DMS53 treated with DMSO at 0.1 percent for 48 hours (cell line): Measurements from ENCODE around the gene TCF4.

ENCODE experiments used
- DNase-seq: peaks from one replicate; lab custom pipeline; 2025; ENCODE audit not compliant: unreplicated experiment; lab: John Stamatoyannopoulos, UW

TCF4 gene

DNA sequence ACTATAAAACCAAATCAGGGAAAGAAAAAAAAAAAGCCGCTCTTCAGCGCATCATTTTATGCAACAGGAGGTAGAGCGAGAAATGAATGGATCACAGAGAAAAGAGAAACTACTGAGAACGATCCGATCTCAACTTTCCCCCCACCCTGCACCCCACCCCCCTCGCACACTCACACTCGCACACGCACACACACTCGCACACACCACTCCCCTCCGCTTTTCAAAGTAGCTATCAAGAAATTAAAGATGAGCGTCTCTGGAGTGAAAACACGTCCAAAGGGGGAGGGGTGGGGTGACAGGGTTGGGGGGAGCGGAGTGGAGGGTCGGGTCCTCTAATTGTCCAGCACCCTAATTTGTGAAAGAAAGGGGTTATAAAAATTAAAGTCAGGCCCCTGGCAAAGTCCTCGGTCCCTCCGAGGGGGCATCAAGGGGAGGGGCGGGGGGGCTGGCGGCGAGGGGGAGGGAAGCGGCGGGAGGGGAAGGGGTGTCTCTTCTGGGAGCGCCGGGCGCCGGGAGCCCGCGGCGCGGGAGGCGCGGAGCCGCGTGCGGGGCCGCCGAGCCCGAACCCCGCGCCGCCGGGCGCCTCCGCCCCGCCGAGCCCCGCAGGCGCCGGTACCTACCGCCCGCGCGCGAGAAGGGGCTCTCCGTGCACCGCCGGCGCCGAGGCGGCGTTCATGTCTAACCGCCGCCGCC lies 428 bp downstream of the TCF4 start:
- no peak for DNase-seq

DNA sequence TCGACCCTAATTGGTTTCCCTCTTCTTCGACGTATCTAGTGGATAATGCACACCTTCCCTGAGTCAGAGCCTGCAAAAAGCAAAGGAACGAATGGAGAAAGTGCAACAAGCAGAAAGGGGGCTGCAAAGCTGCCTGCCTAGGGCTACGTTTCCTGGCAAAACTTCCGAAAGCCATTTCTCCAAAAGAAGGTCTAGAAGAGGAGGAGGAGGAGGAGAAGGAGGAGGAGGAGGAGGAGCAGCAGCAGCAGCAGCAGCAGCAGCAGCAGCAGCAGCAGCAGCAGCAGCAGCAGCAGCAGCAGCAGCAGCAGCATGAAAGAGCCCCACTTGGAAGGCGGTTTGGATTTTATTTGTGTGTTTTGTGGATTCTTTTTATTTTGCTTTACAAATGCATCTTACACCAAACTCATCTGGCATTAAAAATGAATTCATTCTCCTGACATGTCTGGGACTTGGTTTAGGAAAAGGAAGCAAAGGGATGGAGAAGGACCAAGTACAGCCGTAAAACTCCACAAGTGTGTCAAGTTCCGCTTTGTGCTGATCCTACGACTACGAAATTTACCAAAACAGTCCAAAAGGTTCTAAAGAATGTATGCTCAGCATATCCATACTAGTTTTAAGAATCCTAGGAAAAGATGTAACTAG lies 2.0 kb downstream of the TCF4 start:
- no peak for DNase-seq

DNA sequence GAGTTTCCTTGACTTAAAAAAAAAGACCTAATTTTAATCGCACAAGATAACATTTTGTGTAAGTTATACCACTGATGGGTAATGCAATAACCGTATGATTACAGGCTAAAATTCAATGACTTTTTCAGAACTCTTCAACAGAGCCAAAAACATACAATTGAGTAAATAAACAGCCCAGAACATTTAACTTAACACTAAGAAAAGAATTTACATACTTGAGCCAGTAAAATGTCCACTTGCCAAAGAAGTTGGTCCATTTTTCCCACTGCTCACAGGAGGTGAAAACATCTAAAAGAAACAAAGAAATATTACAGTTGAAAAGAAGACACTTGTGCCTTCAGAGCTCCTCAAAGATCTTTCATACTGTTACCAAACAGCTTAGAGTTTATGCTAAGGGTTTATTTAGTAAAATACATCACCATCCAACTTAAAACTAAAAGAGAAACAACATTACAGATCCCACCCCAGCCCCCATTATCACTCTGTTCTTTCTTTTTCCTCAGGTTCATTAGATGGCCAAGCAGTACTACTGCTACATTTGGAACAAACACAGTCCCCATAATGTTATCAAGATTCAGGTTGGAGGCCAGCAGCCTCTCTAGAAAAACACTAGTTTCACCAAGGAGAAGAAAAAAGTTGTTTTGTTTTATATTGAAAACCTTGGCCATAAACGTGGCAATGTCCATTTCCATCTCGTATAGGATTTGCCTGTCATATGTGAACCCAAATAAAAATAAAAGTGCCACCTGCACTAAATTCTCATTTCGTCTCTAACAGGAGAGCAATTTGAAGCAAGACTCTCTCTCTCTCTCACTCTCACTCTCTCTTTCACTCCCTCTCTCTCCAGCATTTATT lies 2.7 kb downstream of the TCF4 start:
- no peak for DNase-seq

DNA sequence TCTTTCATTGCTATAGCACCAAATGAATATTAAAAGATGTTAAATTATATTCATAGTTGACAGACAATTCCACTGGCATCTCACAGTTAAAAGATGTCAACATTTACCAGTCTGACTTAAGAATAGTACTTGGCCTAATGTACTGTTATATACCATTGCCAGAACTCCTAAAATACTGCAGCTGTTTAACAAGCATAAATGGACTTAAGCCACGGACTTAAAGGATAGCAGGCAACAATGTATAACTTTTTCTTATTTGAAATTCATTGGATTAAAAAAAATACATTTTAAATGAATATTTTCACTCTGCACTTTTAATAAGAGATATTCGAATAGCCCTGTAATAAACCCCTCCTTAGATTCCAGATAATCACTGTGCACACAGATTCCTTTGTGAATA lies 3.8 kb downstream of the TCF4 start:
- DNase-seq: no peak

DNA sequence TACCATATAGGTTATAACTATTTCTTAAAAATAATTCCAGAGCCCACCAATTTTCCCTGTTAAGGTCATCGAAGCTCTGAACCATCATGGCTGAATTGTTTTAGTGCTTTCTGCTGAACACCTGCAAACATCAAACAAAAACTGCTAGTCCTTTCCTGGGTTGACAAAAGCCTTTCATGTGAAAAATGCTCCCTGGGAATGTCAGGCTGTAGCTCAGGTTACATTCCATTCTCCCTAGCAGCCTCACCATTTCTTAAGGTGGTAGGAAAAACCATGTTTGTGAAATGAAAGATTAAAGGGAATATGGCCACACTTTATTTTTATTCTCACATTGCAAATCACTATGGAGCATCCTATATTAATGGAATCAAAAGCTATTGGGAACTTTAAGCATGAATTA lies 5.7 kb downstream of the TCF4 start:
- peak; percentile 31 for DNase-seq

DNA sequence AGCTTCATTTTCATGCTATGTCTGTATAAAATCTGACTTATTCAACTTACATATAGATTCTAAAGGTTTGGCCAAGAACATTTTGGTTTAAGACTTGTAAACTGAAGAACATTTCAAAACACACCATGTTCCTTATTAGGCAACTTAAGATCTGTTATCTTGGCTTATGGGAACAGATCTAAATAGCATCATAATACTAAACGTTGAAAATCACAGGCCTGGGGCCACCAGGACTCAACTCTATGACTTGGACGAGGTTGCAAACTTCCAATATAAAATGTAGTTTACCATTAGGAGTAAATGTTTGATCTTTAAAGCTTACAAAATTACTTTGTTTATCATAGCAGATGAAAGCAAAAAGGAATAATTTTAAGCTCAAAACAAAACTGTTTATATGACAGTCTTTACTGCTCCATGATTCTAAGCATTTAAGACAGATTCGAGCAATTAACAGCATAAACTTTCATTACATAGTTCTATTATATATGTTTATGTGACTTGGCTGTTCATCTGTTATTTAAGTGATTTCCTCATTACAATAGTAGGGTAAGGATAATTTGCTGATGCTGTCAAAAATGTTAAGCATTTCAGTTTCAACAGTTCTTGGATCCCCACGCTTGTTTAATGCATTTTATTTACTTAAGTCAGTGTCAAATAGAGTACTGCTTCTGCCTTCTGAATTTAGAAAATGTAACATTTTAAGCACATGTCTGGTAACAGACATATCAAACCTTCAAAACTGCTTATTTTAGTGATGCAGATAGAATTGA lies 8.3 kb downstream of the TCF4 start:
- DNase-seq: no peak

DNA sequence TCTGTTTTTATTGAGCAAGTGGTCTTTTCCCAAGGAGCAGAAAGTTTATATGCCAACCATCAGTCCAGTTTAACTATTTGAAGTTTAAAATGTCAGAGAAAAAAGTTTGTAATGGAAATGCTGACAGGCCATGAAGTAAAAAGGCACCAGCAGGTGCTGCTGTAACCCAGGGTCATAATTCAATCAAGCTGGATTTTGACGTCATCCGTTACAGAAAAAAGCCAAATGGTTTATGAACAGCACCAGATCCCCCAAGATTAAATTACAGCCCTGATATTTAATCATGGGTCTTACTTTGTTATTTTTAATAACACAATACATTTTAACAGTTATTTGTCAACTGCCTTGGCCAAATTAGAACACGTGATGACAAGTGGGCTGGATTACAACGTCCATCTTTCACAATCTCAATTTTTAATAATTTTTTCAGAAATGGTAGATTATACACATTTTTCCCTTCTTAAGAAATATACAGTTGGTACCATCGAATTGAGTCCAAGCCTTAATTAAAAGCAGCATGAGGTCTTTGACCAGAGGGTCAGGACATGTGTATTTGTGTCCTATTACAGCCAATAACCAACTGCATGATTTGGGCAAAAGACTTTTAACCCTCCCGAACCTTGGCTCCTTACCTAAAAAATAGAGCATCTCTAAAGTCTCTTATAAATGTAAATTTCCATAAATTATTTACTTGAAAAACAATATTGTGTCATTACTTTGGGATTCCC lies 10.0 kb downstream of the TCF4 start:
- no peak for DNase-seq

DNA sequence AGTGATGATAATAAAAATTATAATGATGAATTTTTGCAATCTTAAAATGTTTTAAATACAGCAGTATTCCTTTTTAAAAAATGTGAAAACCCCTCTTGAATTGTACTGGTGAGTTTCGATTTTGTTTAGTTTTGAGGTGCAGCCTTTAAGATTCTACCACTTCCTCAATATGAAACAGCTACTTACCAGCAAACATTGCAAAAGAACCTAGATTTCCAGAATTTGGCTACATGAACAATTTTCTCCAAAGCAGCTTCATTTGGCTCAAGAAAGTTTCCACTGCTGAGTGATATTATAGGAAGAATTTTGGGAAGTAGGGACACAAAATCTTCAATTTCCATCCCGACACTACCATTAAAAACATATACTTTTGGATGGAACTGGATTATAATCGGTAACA lies 12.0 kb downstream of the TCF4 start:
- no peak for DNase-seq

DNA sequence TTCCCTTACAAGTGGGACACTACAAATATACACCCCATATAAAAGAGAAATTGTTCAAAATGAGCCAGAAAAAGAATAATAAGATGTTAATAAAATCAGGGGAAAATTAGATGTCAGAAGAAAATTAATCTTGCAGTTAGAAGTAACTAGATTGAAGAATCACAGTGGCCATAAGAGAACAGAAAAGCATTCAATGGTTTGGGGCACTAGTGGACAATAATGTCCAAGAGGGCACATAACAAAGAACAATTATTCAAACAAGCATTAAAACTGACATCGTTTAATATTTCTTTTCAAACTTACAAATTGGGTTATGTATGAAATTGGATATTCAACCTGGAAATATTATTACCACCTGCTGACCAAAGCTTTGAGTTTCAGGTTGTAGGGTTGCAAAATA lies 12.9 kb downstream of the TCF4 start:
- DNase-seq: no peak

DNA sequence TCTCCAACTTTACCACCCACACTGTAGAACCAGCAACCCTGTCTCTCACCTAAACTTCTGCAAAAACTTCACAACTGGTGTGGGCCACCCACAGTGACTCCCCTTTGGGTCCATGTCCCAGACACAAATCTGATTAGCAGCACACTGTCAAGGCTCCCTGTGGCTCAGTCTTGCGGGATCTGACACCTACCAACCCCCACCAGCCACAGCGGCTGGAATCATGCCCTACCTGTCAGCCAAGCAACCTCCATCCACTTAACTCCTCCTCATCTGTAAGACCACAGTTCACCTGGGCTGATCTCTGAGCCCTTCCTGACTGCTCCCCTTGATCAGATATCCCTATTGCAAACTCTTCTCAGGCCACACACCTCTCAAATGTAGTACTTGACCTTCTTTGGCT lies 14.6 kb downstream of the TCF4 start:
- DNase-seq: no peak

DNA sequence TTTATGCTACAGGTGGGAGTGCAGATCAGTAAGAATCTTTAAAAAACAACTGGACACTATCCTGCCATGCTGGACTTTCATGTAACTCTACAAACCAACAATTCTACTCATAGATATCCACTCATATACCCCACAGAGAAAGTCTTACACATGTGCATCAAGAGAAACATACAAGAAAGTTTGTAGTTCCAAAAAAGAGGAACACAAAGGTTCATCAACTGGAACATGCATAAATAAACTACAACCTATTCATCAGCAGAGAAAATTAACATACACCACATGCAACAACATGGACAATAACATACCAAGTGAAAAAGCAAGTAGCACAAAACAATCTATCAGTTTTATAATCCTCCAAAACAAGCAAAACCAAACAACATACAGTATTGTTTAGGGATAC lies 17.0 kb downstream of the TCF4 start:
- no peak for DNase-seq

DNA sequence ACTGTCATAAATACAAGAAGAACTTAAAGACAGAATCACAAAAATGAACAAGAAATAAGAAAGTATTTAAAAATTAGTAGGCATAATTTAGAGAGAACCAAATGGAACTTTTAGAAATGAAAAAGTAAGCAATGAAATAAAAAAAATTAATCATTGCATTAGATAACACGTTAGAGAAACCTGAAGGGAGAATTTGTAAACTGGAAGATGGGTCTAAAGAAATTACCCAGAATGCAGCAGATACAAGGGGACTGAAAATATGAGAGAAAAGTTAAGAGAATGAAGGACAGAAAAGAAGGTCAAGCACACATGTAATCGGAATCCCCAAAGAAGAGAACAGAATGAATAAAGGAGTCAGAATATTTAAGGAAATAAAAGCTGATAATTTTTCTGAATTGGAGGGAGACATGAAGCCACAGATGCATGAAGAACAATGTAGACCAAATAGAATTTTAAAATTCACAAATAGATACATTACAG lies 21.5 kb downstream of the TCF4 start:
- DNase-seq: no peak

DNA sequence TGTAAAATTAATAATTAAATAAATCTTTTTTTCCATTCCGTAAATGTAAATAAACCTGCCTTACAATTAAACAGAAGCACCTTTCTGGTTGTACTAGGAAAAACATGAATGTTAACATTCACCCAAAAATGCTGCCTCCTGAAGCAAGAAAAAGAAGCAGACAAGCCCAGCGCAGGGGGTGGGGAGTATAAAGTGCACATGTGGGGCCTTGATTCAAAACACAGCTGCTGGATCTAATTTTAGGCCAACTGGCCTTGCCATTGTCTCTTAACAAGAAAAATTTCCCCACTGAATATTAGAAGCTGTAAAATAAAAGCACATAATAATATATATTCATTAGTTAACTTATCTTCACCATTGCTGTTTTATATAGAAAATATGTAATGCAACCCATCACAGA lies 28.3 kb downstream of the TCF4 start:
- no peak for DNase-seq

DNA sequence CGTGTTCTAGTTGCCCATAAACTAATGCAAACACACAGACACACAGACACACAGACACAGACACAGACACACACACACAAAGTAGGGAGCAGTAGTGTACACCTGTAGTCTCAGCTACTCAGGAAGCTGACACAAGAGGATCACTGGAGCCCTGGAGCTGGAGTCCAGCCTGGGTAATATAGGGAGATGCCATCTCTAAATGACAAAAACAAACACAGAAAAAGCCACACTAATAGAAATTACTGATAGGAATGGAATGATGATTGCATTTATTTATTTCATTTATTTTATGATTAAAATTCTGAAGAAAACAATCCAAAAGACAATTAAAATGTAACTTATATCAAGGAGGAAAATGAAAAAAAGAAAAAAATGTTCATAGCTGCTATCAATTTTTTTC lies 30.8 kb downstream of the TCF4 start:
- DNase-seq: no peak

DNA sequence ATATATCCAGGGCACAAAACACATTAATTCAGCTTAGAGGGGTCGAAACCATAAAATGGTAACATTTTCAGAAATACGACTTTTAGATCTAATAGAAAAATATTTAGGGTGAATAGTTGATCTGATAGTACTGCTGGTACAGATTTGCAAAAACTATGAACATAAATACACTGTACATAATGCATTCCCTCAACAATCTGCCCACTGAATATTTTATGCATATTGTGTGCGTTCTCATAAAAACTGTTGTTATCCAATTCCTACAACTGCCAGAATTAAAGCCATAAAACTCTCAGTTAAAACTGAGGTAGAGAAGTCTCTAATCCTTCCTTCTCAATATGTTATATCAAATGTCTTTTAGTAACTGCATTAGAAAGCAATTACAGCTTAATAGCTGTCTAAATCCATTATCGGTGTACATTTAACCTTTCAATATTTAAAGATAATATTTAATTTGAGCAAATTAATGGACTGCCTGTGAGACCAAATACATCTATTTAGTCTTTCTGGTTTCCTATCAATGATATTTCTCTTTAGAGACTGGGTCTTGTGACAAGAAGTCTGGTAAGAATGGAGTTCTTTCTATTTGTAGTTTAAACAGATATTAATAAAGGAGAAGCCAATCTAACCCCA lies 32.5 kb downstream of the TCF4 start:
- DNase-seq: no peak

DNA sequence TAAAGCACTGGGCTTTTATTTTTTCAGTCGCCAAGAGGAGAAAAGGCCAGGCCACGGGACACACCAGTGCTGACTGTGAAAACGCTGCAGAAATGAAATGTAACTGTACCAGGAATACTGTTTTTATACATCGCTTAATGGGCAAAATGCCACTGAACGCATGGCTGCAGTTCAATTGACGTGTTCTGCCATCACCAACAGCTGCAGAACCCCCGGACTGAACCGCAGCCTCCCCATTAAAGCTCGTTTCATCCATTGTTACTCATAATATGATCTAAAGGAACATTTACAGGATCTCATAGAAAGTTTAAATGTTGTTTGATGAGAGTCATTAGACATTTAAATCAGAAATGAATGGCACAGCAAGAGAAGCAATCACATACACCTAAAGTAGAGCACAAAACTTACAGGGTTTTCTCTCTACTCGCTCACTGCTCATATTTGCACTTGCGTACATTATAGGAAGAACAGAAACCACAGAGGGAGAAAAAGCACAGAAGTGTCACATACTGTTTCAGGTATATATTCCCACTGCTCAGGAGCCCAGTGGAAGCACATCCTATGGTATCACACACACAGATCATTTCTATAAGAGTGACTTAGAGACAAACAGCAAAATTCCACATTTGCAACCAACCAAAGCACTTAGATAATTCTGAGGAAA lies 35.3 kb downstream of the TCF4 start:
- no peak for DNase-seq

DNA sequence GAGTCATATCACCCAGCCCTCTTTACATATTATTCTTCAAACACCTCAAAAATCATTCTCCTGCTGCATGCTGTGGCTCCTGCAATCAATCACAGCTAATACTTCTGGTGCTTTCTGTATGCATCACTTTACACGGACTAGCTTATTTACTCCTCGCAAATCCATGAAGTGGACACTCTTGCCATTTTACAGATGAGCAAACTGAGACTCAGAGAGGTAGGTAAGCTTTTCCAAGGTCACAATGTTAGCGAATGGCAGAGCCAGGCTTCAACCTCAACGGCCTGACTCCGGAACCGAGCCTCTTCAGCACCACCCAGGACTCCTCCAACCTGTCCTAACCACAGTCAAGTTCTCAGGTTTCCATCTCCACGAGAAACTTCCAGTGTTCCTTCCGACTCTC lies 36.8 kb downstream of the TCF4 start:
- DNase-seq: no peak

DNA sequence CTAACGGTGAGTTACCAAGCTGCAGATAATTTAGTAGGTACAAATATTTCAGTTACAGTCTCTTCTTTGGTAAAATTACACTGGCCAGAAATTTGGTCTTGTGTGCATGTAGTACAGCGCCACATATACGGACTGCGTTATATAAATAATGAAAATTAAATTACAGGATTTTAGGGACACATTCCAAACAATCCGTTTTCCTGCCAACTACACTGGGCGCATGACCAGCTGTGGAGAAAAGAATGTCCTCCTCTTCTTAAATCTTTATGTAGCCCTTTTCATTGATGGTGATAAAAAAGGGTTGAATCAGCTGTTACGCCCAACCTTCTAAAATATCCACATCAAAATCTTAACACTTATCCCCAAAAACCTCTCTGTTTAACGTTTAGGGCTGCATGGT lies 37.5 kb downstream of the TCF4 start:
- no peak for DNase-seq

DNA sequence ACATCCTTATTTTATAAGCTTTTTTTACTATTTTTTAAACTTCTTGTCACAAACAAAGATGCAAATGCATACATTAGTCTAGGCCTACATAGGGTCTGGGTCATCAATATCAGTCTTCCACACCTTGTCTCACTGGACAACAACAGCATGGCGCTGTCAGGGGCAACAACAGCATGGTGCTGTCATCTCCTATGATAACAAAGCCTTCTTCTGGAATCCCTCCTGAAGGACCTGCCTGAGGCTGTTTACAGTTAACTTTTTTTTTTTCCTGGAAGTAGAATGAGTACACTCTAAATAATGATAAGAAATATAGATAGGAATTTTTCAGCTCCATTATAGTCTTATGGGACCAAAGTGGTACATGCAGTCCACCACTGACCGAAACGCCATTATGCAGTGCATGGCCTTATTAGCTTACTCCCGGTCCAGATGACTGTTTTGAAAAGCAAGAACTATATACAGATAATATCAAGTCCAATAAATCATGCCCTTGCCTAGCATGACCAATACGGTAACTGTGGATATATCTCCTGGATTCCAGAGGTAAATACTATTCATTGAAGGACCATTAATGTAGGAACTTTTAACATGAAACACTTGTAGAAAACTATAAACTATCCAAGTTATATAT lies 38.4 kb downstream of the TCF4 start:
- no peak for DNase-seq
